C4-2B (cell line): ENCODE measurements around the gene PLEKHS1.
"Not testable (repeated sequence)": the region's sequence is repeated elsewhere in the genome, so short reads cannot be mapped to it uniquely, and the experiment has no call there.

Source experiments
- H3K27ac ChIP-seq: fragments of 450-650 bp; 2 replicates; pipeline ENCODE4 v1.5.1; 2017
- CTCF ChIP-seq: fragments of 450-650 bp; conservative IDR thresholded peaks from 2 replicates; pipeline ENCODE4 v1.5.1; 2017; ENCODE audit warnings: mild to moderate bottlenecking
- ZFX ChIP-seq: fragments of 450-650 bp; IDR thresholded peaks from 2 replicates; pipeline ENCODE4 v1.6.1; 2017

Gene PLEKHS1

GRCh38 chr10:113823389-113823788, 71.9 kb downstream of the PLEKHS1 start:
- no peak for TF ChIP-seq CTCF
- H3K27ac ChIP-seq, result no peak overlapping the region

GRCh38 chr10:113825791-113826190, 74.3 kb downstream of the PLEKHS1 start:
- TF ChIP-seq CTCF (no peak), ZFX (no peak)
- H3K27ac ChIP-seq, result peak overlapping the region; percentile 29; the same call in 1 of the 2 replicates

GRCh38 chr10:113828567-113828966, 77.1 kb downstream of the PLEKHS1 start:
- not testable (repeated sequence) for H3K27ac ChIP-seq
